HK-2 (cell line): ENCODE measurements around the gene ARHGAP4.

Source experiments
- DNase-seq: peaks from one replicate; pipeline ENCODE4 v3.0.0-alpha.2; 2018; ENCODE audit not compliant: unreplicated experiment

Gene ARHGAP4

GRCh38 chrX:153882086-153882498, 44.0 kb downstream of the ARHGAP4 start:
- DNase-seq = no peak

- no peak for DNase-seq
Observed at GRCh38 chrX:153881281-153881680, 44.8 kb downstream of the ARHGAP4 start.

GRCh38 chrX:153880440-153880815, 45.6 kb downstream of the ARHGAP4 start:
- no peak for DNase-seq

- DNase-seq = no peak
Observed at GRCh38 chrX:153879741-153880439, 46.2 kb downstream of the ARHGAP4 start.

GRCh38 chrX:153878969-153879653, 47.0 kb downstream of the ARHGAP4 start:
- no peak for DNase-seq

- no peak for DNase-seq
Observed at GRCh38 chrX:153878345-153878744, 47.7 kb downstream of the ARHGAP4 start.

- no peak for DNase-seq
Observed at GRCh38 chrX:153877571-153878261, 48.3 kb downstream of the ARHGAP4 start.

- no peak for DNase-seq
Observed at GRCh38 chrX:153876112-153876491, 50.0 kb downstream of the ARHGAP4 start.

GRCh38 chrX:153875391-153876111, 50.5 kb downstream of the ARHGAP4 start:
- DNase-seq = peak; percentile 62

GRCh38 chrX:153874366-153875125, 51.5 kb downstream of the ARHGAP4 start:
- no peak for DNase-seq

GRCh38 chrX:153874085-153874365, 52.0 kb downstream of the ARHGAP4 start:
- DNase-seq = no peak

- DNase-seq = no peak
Observed at GRCh38 chrX:153873282-153874084, 52.6 kb downstream of the ARHGAP4 start.

GRCh38 chrX:153871946-153872878, 53.9 kb downstream of the ARHGAP4 start:
- DNase-seq = no peak

GRCh38 chrX:153871451-153871850, 54.6 kb downstream of the ARHGAP4 start:
- DNase-seq = no peak

GRCh38 chrX:153870791-153871360, 55.2 kb downstream of the ARHGAP4 start:
- DNase-seq = no peak

GRCh38 chrX:153870288-153870690, 55.8 kb downstream of the ARHGAP4 start:
- DNase-seq = no peak

- DNase-seq = no peak
Observed at GRCh38 chrX:153869473-153870287, 56.4 kb downstream of the ARHGAP4 start.
